Muscle of arm (tissue), 12 donors: ENCODE measurements around the gene RASGRF2. TPM values are rescaled to one million over a fixed set of nuclear protein-coding genes. Genes with fewer than 3 reads are reported as not detected.
"Not testable (repeated sequence)": the region's sequence is repeated elsewhere in the genome, so short reads cannot be mapped to it uniquely, and the experiment has no call there.

Experiments used
- DNase-seq: peaks from one replicate; pipeline ENCODE4 v3.0.0-alpha.2; 2013
- polyA plus RNA-seq, 12 donors: library from polyadenylated mRNA; unstranded; fragments of 120-200 nt; gene quantifications; one replicate each; pipeline ENCODE4 v1.2.1, GENCODE V29; 2013; ENCODE audit not compliant: insufficient read length in 12 of 12

The RASGRF2 gene
- polyA plus RNA-seq, 12 donors, result 0.48 to 3.7 (median 0.84) TPM; not detected in 2

GRCh38 chr5:81021486-81021885 lies 61.3 kb downstream of the RASGRF2 start:
- no peak for DNase-seq

GRCh38 chr5:81021951-81022687 lies 62.0 kb downstream of the RASGRF2 start:
- DNase-seq, result no peak

- DNase-seq, result no peak
Observed at GRCh38 chr5:81022688-81023084, 62.5 kb downstream of the RASGRF2 start.

- no peak for DNase-seq
Observed at GRCh38 chr5:81023261-81023970, 63.3 kb downstream of the RASGRF2 start.

GRCh38 chr5:81027481-81028058 lies 67.4 kb downstream of the RASGRF2 start:
- DNase-seq, result no peak

GRCh38 chr5:81028888-81029287 lies 68.7 kb downstream of the RASGRF2 start:
- DNase-seq, result not testable (repeated sequence)

- DNase-seq, result not testable (repeated sequence)
Observed at GRCh38 chr5:81029736-81030135, 69.6 kb downstream of the RASGRF2 start.

- not testable (repeated sequence) for DNase-seq
Observed at GRCh38 chr5:81030236-81031034, 70.3 kb downstream of the RASGRF2 start.

GRCh38 chr5:81035522-81035921 lies 75.4 kb downstream of the RASGRF2 start:
- DNase-seq, result no peak

GRCh38 chr5:81038495-81038894 lies 78.3 kb downstream of the RASGRF2 start:
- no peak for DNase-seq

- DNase-seq, result no peak
Observed at GRCh38 chr5:81044868-81045267, 84.7 kb downstream of the RASGRF2 start.

GRCh38 chr5:81045389-81045807 lies 85.2 kb downstream of the RASGRF2 start:
- no peak for DNase-seq

GRCh38 chr5:81046041-81046440 lies 85.9 kb downstream of the RASGRF2 start:
- DNase-seq, result no peak

GRCh38 chr5:81052325-81052724 lies 92.2 kb downstream of the RASGRF2 start:
- no peak for DNase-seq

GRCh38 chr5:81053282-81053681 lies 93.1 kb downstream of the RASGRF2 start:
- not testable (repeated sequence) for DNase-seq

- peak; percentile 25 for DNase-seq
Observed at GRCh38 chr5:81058121-81058520, 98.0 kb downstream of the RASGRF2 start.

GRCh38 chr5:81065492-81065891 lies 105.3 kb downstream of the RASGRF2 start:
- DNase-seq, result no peak

- DNase-seq, result no peak
Observed at GRCh38 chr5:81066102-81066501, 105.9 kb downstream of the RASGRF2 start.

- DNase-seq, result no peak
Observed at GRCh38 chr5:81067406-81067805, 107.2 kb downstream of the RASGRF2 start.

- DNase-seq, result no peak
Observed at GRCh38 chr5:81068063-81068462, 107.9 kb downstream of the RASGRF2 start.

GRCh38 chr5:81068635-81069034 lies 108.5 kb downstream of the RASGRF2 start:
- no peak for DNase-seq

- DNase-seq, result no peak
Observed at GRCh38 chr5:81069990-81070389, 109.8 kb downstream of the RASGRF2 start.
